K562 (cell line): ENCODE measurements around the gene APOLD1. TPM values are rescaled to one million over a fixed set of nuclear protein-coding genes. Genes with fewer than 3 reads are reported as not detected.

Source experiments
- ATAC-seq: fragments of 200-7000 bp; cut with Tn5 transposase; 3 replicates; pipeline ENCODE4 v1.9.1; 2020; ENCODE audit warnings: moderate library complexity
- BruUV-seq: library from RNA; stranded (reverse); fragments of 400-500 nt; replicated peaks from 2 replicates; lab custom pipeline; 2021; lab: Mats Ljungman, UMichigan
- CTCF ChIA-PET: fragments of 300-600 bp; formaldehyde crosslinking; extraction: SDS; loops from one replicate; lab custom pipeline; 2021; ENCODE audit warnings: low intra/inter-chr PET ratio; lab: Yijun Ruan, JAX
- POLR2A ChIA-PET: fragments of 300-600, 350-650 bp; sonication (Branson Sonifier 250); formaldehyde crosslinking; extraction: SDS; loops from one replicate; lab custom pipeline; 2021; ENCODE audit warnings: antibody characterized with exemption, inconsistent platforms; lab: Yijun Ruan, JAX
- DNase-seq, 4 experiments: peaks; one replicate each; pipeline versions ENCODE4 v3.0.0 to v3.0.0-alpha.2; 2011 to 2018; ENCODE audit warnings: low spot score in 3 of 4, mixed read lengths in 3 of 4; ENCODE audit errors: extremely low read depth in 1 of 4
- FAIRE-seq: peaks from 2 replicates; lab custom pipeline; 2011; peaks lifted over from hg19 to GRCh38; lab: Jason Lieb, UNC
- H2AFZ ChIP-seq: 2 replicates; pipeline ENCODE4 v1.6.0; 2011; ENCODE audit warnings: low read depth, low read length, control low read depth, inconsistent platforms
- H3K27ac ChIP-seq: fragments of 200-600 bp; 3 replicates; pipeline ENCODE4 v1.8.0; 2011; ENCODE audit warnings: low read depth, mild to moderate bottlenecking, control low read depth, inconsistent platforms, low read length, moderate library complexity, mixed read lengths; ENCODE audit errors: extremely low read depth
- H3K27me3 ChIP-seq, 2 experiments: fragments of 300-600 bp in 1 of 2; 2 replicates in 1 of 2; 3 replicates in 1 of 2; pipeline versions ENCODE4 v1.6.0 to v1.8.0; 2011; ENCODE audit warnings: inconsistent platforms in 2 of 2, low read length in 2 of 2, mild to moderate bottlenecking in 1 of 2, mixed read lengths in 1 of 2, moderate library complexity in 1 of 2; ENCODE audit not compliant: control insufficient read depth in 2 of 2, insufficient read depth in 2 of 2
- H3K36me3 ChIP-seq: fragments of 300-600 bp; 3 replicates; pipeline ENCODE4 v1.8.0; 2011; ENCODE audit warnings: mild to moderate bottlenecking, low read length, inconsistent platforms; ENCODE audit not compliant: control insufficient read depth, insufficient read depth
- H3K4me1 ChIP-seq, 2 experiments: fragments of 200-600 bp in 1 of 2; replicated peaks in 1 of 2; 2 replicates in 1 of 2; 3 replicates in 1 of 2; pipeline versions ENCODE4 v1.5.1 to v1.8.0; 2011; ENCODE audit warnings: inconsistent platforms in 2 of 2, low read length in 2 of 2, mild to moderate bottlenecking in 1 of 2, mixed read lengths in 1 of 2, moderate library complexity in 1 of 2; ENCODE audit not compliant: control insufficient read depth in 2 of 2, insufficient read depth in 2 of 2
- H3K4me2 ChIP-seq: 2 replicates; pipeline ENCODE4 v1.6.1; 2011; ENCODE audit warnings: low read length, control low read depth, inconsistent platforms, mixed read lengths; ENCODE audit not compliant: insufficient read depth
- H3K4me3 ChIP-seq: fragments of 200-600 bp; sonication (generic), shearing (Covaris generic); 2 replicates; pipeline ENCODE4 v1.5.1; 2016; ENCODE audit warnings: control low read depth, inconsistent platforms
- H3K79me2 ChIP-seq: fragments of 200-600 bp; 3 replicates; pipeline ENCODE4 v1.8.0; 2011; ENCODE audit warnings: low read length, inconsistent platforms; ENCODE audit not compliant: control insufficient read depth, insufficient read depth
- H3K9ac ChIP-seq, 2 experiments: 2 replicates each; pipeline versions ENCODE4 v1.6.0 to v1.6.1; 2011; ENCODE audit warnings: low read depth in 2 of 2, low read length in 2 of 2, control low read depth in 1 of 2, inconsistent platforms in 1 of 2, mild to moderate bottlenecking in 1 of 2, mixed read lengths in 1 of 2; ENCODE audit not compliant: insufficient read depth in 1 of 2
- H3K9me1 ChIP-seq: one replicate; pipeline ENCODE4 v1.6.0; 2011; ENCODE audit warnings: inconsistent platforms, mild to moderate bottlenecking, low read length, moderate library complexity; ENCODE audit not compliant: control insufficient read depth, insufficient read depth
- H3K9me3 ChIP-seq: replicated peaks from 2 replicates; pipeline ENCODE4 v1.5.1; 2011; ENCODE audit warnings: low read depth, low read length, inconsistent platforms; ENCODE audit not compliant: control insufficient read depth, insufficient read depth
- H4K20me1 ChIP-seq: replicated peaks from 2 replicates; pipeline ENCODE4 v1.6.1; 2011; ENCODE audit warnings: low read length, inconsistent platforms, mixed read lengths; ENCODE audit not compliant: control insufficient read depth, insufficient read depth
- ELK1 ChIP-seq: sonication (generic); formaldehyde crosslinking; IDR thresholded peaks from 2 replicates; pipeline ENCODE4 v1.8.1; 2022; ENCODE audit warnings: missing genetic modification reagents
- MCM2 ChIP-seq: fragments of 450-650 bp; IDR thresholded peaks from 2 replicates; pipeline ENCODE4 v1.6.1; 2017; ENCODE audit warnings: low read depth, mild to moderate bottlenecking
- RBFOX2 ChIP-seq: fragments of 200-400 bp; formaldehyde crosslinking; IDR thresholded peaks from 2 replicates; pipeline ENCODE4 v1.6.1; 2017; ENCODE audit warnings: low read depth, mild to moderate bottlenecking, low read length, moderate library complexity
- ZBTB11 ChIP-seq, 3 experiments: fragments of 200-800 bp in 1 of 3; fragments of 250-450 bp in 1 of 3; fragments of 450-650 bp in 1 of 3; sonication (Bioruptor Pico) in 1 of 3; sonication (Bioruptor generic) in 1 of 3; formaldehyde crosslinking in 1 of 3; IDR thresholded peaks; 2 replicates each; pipeline versions ENCODE4 v1.6.1 to v1.8.0; 2016 to 2022; ENCODE audit warnings: mild to moderate bottlenecking in 2 of 3, missing genetic modification characterization in 2 of 3, missing compliant biosample characterization in 1 of 3, moderate library complexity in 1 of 3
- WGBS: fragments of 100-300 bp; shearing (Covaris generic); methylation state at CpG from one replicate; pipeline ENCODE4 v1.1.6; 2016; ENCODE audit warnings: low coverage, mixed read lengths; ENCODE audit not compliant: insufficient coverage; ENCODE audit errors: missing lambda C conversion rate; 5-methylcytosine and 5-hydroxymethylcytosine counted together
- in situ Hi-C: fragments of 300-500 bp; cut with MboI; formaldehyde crosslinking; loops from 4 replicates; pipeline ENCODE4 v1.15.0; 2018; ENCODE audit warnings: inconsistent platforms, mixed read lengths
- intact Hi-C: fragments of 100-400 bp; cut with micrococcal nuclease; formaldehyde crosslinking; loops from 2 replicates; pipeline ENCODE4 v1.14.2; 2022
- polyA plus RNA-seq, 8 experiments: library from polyadenylated mRNA; depleted of rRNA in 4 of 8; stranded (reverse) in 5 of 8; unstranded in 3 of 8; fragments of >200 nt; fragmentation: Nextera tagmentation in 2 of 8; fragmentation: Illumina TruSeq in 1 of 8; extraction: Ambion mirVana in 2 of 8; extraction: Trizol in 1 of 8; gene quantifications; 2 replicates each; pipeline versions ENCODE4 v1.2.1 to v1.2.3, GENCODE V29; 2011 to 2014; ENCODE audit warnings: inconsistent platforms in 1 of 8, missing spikeins in 1 of 8
- total RNA-seq, 7 experiments: library from RNA; depleted of rRNA in 6 of 7; stranded (reverse); fragments of >200 nt in 6 of 7; fragmentation: Illumina TruSeq in 2 of 7; extraction: Trizol in 2 of 7; gene quantifications; 2 replicates each; pipeline versions ENCODE4 v1.2.1 to v1.2.3, GENCODE V29; 2011 to 2021; ENCODE audit warnings: low replicate concordance in 1 of 7
- TF ChIP-seq, protein P1 (sequence below), 2 experiments: fragments of 450-650 bp; IDR thresholded peaks; 2 replicates each; pipeline ENCODE4 v1.6.1; 2016; ENCODE audit warnings: mild to moderate bottlenecking in 2 of 2, borderline replicate concordance in 1 of 2, low read depth in 1 of 2, moderate library complexity in 1 of 2

APOLD1 gene
- total and polyA plus RNA-seq, 9 of the 15 experiments (the other 6 are each of a cell fraction or from before 2014, with no cell fraction given): 0.28 to 1.1 (median 0.61) TPM

DNA sequence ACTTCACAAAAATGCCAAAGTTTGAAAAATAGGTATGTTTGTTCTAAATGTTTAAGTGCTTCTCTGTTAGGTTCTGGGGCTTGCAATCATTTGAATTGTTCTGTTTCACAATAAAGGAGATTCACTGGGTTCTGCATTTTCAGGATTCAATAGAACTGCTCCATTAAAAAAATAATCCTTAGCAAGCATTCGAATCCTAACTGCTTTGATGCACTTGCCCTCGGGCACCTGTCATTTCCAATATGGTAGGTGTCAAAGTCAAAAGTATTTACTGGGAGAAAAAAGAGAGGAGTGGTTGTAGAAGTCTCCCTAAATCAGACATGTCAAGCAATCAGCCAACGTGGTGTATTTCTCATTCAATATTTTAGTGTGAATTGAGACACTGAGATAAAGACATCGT, 5.5 kb downstream of the APOLD1 start:
- TF ChIP-seq RBFOX2: no peak
- TF ChIP-seq ZBTB11 (CRISPR knock-in tag; IDR thresholded peaks at IDR 0.05): no peak
- TF ChIP-seq, protein P1, sequence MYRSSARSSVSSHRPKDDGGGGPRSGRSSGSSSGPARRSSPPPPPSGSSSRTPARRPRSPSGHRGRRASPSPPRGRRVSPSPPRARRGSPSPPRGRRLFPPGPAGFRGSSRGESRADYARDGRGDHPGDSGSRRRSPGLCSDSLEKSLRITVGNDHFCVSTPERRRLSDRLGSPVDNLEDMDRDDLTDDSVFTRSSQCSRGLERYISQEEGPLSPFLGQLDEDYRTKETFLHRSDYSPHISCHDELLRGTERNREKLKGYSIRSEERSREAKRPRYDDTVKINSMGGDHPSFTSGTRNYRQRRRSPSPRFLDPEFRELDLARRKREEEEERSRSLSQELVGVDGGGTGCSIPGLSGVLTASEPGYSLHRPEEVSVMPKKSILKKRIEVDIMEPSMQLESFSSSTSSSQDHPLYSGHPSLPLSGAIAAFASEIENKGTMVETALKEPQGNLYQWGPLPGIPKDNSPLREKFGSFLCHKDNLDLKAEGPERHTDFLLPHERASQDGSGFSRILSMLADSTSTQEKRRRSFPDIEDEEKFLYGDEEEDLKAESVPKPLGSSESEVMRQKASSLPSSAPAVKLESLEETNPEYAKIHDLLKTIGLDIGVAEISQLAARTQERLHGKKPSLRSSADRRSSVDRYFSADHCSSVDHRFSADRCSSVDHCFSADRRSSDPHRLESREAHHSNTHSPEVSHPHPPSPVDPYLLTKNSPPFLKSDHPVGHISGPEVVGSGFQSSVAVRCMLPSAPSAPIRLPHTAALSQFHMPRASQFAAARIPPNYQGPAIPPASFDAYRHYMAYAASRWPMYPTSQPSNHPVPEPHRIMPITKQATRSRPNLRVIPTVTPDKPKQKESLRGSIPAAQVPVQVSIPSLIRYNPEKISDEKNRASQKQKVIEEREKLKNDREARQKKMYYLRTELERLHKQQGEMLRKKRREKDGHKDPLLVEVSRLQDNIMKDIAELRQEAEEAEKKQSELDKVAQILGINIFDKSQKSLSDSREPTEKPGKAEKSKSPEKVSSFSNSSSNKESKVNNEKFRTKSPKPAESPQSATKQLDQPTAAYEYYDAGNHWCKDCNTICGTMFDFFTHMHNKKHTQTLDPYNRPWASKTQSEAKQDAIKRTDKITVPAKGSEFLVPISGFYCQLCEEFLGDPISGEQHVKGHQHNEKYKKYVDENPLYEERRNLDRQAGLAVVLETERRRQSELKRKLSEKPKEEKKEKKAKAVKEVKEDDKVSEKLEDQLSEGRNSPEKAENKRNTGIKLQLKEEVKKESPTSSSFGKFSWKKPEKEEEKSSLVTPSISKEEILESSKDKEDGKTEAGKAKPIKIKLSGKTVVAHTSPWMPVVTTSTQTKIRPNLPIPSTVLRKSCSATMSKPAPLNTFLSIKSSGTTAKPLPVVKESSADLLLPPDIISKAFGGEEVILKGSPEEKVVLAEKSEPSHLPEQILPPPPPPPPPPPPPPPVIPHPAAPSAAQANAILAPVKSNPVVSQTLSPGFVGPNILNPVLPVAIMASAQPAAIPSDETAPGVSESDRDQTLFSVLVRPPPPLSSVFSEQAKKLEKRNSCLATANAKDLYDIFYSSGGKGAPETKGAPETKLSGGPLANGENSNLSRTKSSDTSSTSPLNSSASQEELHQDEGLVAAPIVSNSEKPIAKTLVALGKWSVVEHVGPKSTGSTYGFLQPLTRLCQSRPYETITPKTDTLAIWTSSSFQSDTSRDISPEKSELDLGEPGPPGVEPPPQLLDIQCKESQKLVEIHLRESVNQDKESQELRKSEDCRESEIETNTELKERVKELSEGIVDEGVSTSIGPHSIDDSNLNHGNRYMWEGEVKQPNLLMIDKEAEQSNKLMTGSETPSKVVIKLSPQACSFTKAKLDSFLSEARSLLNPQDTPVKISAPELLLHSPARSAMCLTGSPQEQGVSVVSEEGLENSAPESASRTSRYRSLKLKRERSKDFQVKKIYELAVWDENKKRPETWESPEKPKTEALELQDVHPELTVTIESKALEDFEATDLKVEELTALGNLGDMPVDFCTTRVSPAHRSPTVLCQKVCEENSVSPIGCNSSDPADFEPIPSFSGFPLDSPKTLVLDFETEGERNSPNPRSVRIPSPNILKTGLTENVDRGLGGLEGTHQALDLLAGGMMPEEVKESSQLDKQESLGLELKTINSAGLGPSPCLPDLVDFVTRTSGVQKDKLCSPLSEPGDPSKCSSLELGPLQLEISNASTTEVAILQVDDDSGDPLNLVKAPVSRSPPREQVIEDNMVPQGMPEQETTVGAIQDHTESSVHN (IDR thresholded peaks at IDR 0.05; ENCODE audit: borderline replicate concordance in 1 of 2, low read depth in 1 of 2): no peak
- no peak for TF ChIP-seq MCM2
- no peak for TF ChIP-seq ELK1 (CRISPR knock-in tag)
- intact Hi-C loops: no loop called here
- ChIA-PET POLR2A (interaction anchor here (0.5 kb wide), 1 partner anchor 227 kb away, joined by 3 read pairs; no protein-coding TSS in a partner anchor), CTCF (no interaction called here)
- Histone ChIP-seq H3K9me3 (no peaks in the 10 kb centered on the region), H3K36me3 (no peaks in the 10 kb centered on the region), H3K9ac (no peak overlapping the region), H3K27ac (no peak overlapping the region), H3K4me2 (no peak overlapping the region), H3K4me1 (peaks cover 16 to 29% of the 10 kb centered on the region in 2 experiments), H3K27me3 (no peaks in the 10 kb centered on the region), H3K4me3 (no peak overlapping the region), H4K20me1 (no peaks in the 10 kb centered on the region), H3K9me1 (no peaks in the 10 kb centered on the region), H2AFZ (no peak overlapping the region), H3K79me2 (peaks cover 17% of the 10 kb centered on the region; the same call in 2 of the 3 replicates)
- WGBS: 13% methylated on average over 4 of the region's 4 CpGs
- DNase-seq (no peak), ATAC-seq (no peak), FAIRE-seq (no peak)
- no TSS peak for BruUV-seq
- in situ Hi-C loops: no loop called here
